GM12878 (cell line): ENCODE results near the gene HSD3B1. TPM values are rescaled to one million over a fixed set of nuclear protein-coding genes. Genes with fewer than 3 reads are reported as not detected.
A peak's percentile ranks its signal among the peaks of the same experiment; 100 is the strongest.

Source experiments
- ATAC-seq: fragments of 200-7000 bp; cut with Tn5 transposase; 3 replicates; pipeline ENCODE4 v1.9.1; 2020; ENCODE audit warnings: mild to moderate bottlenecking, moderate library complexity
- BruUV-seq: library from RNA; stranded (reverse); fragments of 400-500 nt; replicated peaks from 2 replicates; lab custom pipeline; 2021; lab: Mats Ljungman, UMichigan
- CTCF ChIA-PET: fragments of 300-600 bp; sonication (Branson Sonifier 250); formaldehyde crosslinking; extraction: SDS; loops from one replicate; lab custom pipeline; 2021; ENCODE audit warnings: inconsistent platforms; lab: Yijun Ruan, JAX
- POLR2A ChIA-PET: fragments of 350-600 bp; formaldehyde crosslinking; extraction: SDS; loops from one replicate; lab custom pipeline; 2021; ENCODE audit warnings: inconsistent platforms; lab: Charles Lee
- RAD21 ChIA-PET: fragments of 300-600 bp; sonication (Branson Sonifier 250); formaldehyde crosslinking; loops from one replicate; lab custom pipeline; 2023; ENCODE audit warnings: antibody characterized with exemption; ENCODE audit not compliant: unreplicated experiment; lab: Charles Lee
- SMC1A ChIA-PET: fragments of 300-600 bp; sonication (Branson Sonifier 250); formaldehyde crosslinking; loops from one replicate; lab custom pipeline; 2023; ENCODE audit not compliant: unreplicated experiment, uncharacterized antibody; lab: Charles Lee
- DNase-seq: peaks from one replicate; pipeline ENCODE4 v3.0.0-alpha.2; 2011; ENCODE audit warnings: low read depth, low spot score
- FAIRE-seq: peaks from 3 replicates; lab custom pipeline; 2011; peaks lifted over from hg19 to GRCh38; lab: Jason Lieb, UNC
- H2AFZ ChIP-seq: 2 replicates; pipeline ENCODE4 v1.6.0; 2011; ENCODE audit warnings: low read depth, low read length, control low read depth; ENCODE audit not compliant: control insufficient read depth
- H3K27ac ChIP-seq: 2 replicates; pipeline ENCODE4 v1.5.1; 2011; ENCODE audit warnings: control low read depth; ENCODE audit not compliant: control insufficient read depth, insufficient read depth
- H3K27me3 ChIP-seq, 2 experiments: replicated peaks in 1 of 2; 2 replicates each; pipeline versions ENCODE4 v1.6.0 to v1.6.1; 2011; ENCODE audit warnings: low read length in 1 of 2; ENCODE audit not compliant: control insufficient read depth in 2 of 2, insufficient read depth in 2 of 2
- H3K36me3 ChIP-seq, 2 experiments: 2 replicates each; pipeline ENCODE4 v1.5.1; 2011; ENCODE audit warnings: low read length in 1 of 2; ENCODE audit not compliant: control insufficient read depth in 2 of 2, insufficient read depth in 2 of 2
- H3K4me1 ChIP-seq: 2 replicates; pipeline ENCODE4 v1.6.1; 2011; ENCODE audit warnings: mild to moderate bottlenecking, low read length, moderate library complexity, mixed read lengths; ENCODE audit not compliant: control insufficient read depth, insufficient read depth
- H3K4me2 ChIP-seq: 2 replicates; pipeline ENCODE4 v1.6.0; 2011; ENCODE audit warnings: control low read depth; ENCODE audit not compliant: control insufficient read depth, insufficient read depth
- H3K4me3 ChIP-seq: fragments of 200-600 bp; sonication (generic); 2 replicates; pipeline ENCODE4 v1.5.1; 2016
- H3K79me2 ChIP-seq: 2 replicates; pipeline ENCODE4 v1.6.0; 2011; ENCODE audit warnings: low read length; ENCODE audit not compliant: control insufficient read depth, insufficient read depth
- H3K9ac ChIP-seq: 2 replicates; pipeline ENCODE4 v1.8.0; 2011; ENCODE audit warnings: low read length, control low read depth, mixed read lengths; ENCODE audit not compliant: control insufficient read depth, insufficient read depth
- H3K9me3 ChIP-seq: replicated peaks from 3 replicates; pipeline ENCODE4 v1.5.1; 2011; ENCODE audit warnings: mild to moderate bottlenecking, low read length; ENCODE audit not compliant: control insufficient read depth, insufficient read depth
- H4K20me1 ChIP-seq: 2 replicates; pipeline ENCODE4 v1.6.0; 2011; ENCODE audit not compliant: control insufficient read depth, insufficient read depth
- ATF7 ChIP-seq: fragments of 450-650 bp; IDR thresholded peaks from 2 replicates; pipeline ENCODE4 v1.6.1; 2016; ENCODE audit warnings: low read depth, mild to moderate bottlenecking
- BHLHE40 ChIP-seq, 2 experiments: fragments of 450-650 bp in 1 of 2; IDR thresholded peaks; 2 replicates each; pipeline ENCODE4 v1.6.1; 2011 to 2017; ENCODE audit warnings: low read depth in 2 of 2, borderline replicate concordance in 1 of 2, improper control_type of control experiment in 1 of 2, low read length in 1 of 2, mild to moderate bottlenecking in 1 of 2
- CTCF ChIP-seq, 3 experiments: IDR thresholded peaks in 2 of 3; conservative IDR thresholded peaks in 1 of 3; 2 replicates each; pipeline ENCODE4 v1.5.1; 2011; ENCODE audit warnings: low read depth in 3 of 3, low read length in 3 of 3, mild to moderate bottlenecking in 3 of 3, control low read depth in 2 of 3, moderate library complexity in 2 of 3, inconsistent platforms in 1 of 3, mixed read lengths in 1 of 3; ENCODE audit not compliant: control insufficient read depth in 2 of 3, insufficient read depth in 1 of 3; ENCODE audit errors: extremely low read depth in 1 of 3
- IRF4 ChIP-seq: IDR thresholded peaks from 2 replicates; pipeline ENCODE4 v1.6.1; 2011; ENCODE audit warnings: low read depth, low read length
- JUND ChIP-seq: IDR thresholded peaks from 2 replicates; pipeline ENCODE4 v1.6.1; 2012; ENCODE audit warnings: low read depth, mild to moderate bottlenecking, low read length, improper control_type of control experiment, moderate library complexity
- RAD21 ChIP-seq: IDR thresholded peaks from 2 replicates; pipeline ENCODE4 v1.6.1; 2011; ENCODE audit warnings: mild to moderate bottlenecking, low read depth, low read length, moderate library complexity; ENCODE audit not compliant: insufficient read depth
- SMC3 ChIP-seq: IDR thresholded peaks from 2 replicates; pipeline ENCODE4 v1.6.1; 2011; ENCODE audit warnings: low read length, improper control_type of control experiment, borderline replicate concordance
- SRF ChIP-seq, 2 experiments: IDR thresholded peaks; 2 replicates each; pipeline ENCODE4 v1.6.1; 2011; ENCODE audit warnings: low read depth in 2 of 2, low read length in 2 of 2, mild to moderate bottlenecking in 1 of 2, moderate library complexity in 1 of 2
- TBL1XR1 ChIP-seq: IDR thresholded peaks from 2 replicates; pipeline ENCODE4 v1.6.1; 2012; ENCODE audit warnings: low read depth, low read length, improper control_type of control experiment
- ZNF622 ChIP-seq: fragments of 450-650 bp; IDR thresholded peaks from 2 replicates; pipeline ENCODE4 v1.6.1; 2017; ENCODE audit warnings: mild to moderate bottlenecking, inconsistent platforms
- WGBS: methylation state at CpG from one replicate; pipeline ENCODE4 v1.1.6; 2016; ENCODE audit warnings: low lambda C conversion rate; ENCODE audit not compliant: insufficient replicate concordance, insufficient coverage; ENCODE audit errors: missing lambda C conversion rate; 5-methylcytosine and 5-hydroxymethylcytosine counted together
- in situ Hi-C: fragments of 300-500 bp; cut with MboI; formaldehyde crosslinking; loops from 9 replicates; pipeline ENCODE4 v1.14.3; 2018; ENCODE audit warnings: mixed read lengths
- intact Hi-C: fragments of 100-400 bp; cut with micrococcal nuclease; formaldehyde crosslinking; loops from one replicate; pipeline ENCODE4 v1.14.2; 2022; ENCODE audit not compliant: unreplicated experiment
- polyA plus RNA-seq, 11 experiments: library from polyadenylated mRNA; depleted of rRNA in 4 of 11; unstranded in 6 of 11; stranded (reverse) in 5 of 11; fragments of >200 nt; fragmentation: Nextera tagmentation in 4 of 11; fragmentation: Illumina TruSeq in 1 of 11; extraction: Ambion mirVana in 4 of 11; extraction: Trizol in 1 of 11; gene quantifications; 1 replicate in 1 of 11; 2 replicates in 10 of 11; pipeline versions ENCODE4 v1.2.1 to v1.2.3, GENCODE V29; 2011 to 2016; ENCODE audit warnings: inconsistent platforms in 2 of 11, missing spikeins in 2 of 11, low read depth in 1 of 11
- total RNA-seq, 4 experiments: library from RNA; depleted of rRNA in 3 of 4; stranded (reverse); fragments of >200 nt in 3 of 4; fragmentation: Illumina TruSeq in 1 of 4; extraction: Trizol in 1 of 4; gene quantifications; 2 replicates each; pipeline versions ENCODE4 v1.2.1 to v1.2.3, GENCODE V29; 2013 to 2021
- TF ChIP-seq, protein P1 (sequence below): IDR thresholded peaks from 2 replicates; pipeline ENCODE4 v1.6.1; 2011; ENCODE audit warnings: low read depth, mild to moderate bottlenecking, low read length, moderate library complexity, borderline replicate concordance; ENCODE audit errors: extremely low read depth

Gene HSD3B1
- total and polyA plus RNA-seq, 10 of the 15 experiments (the other 5 are each of a cell fraction or from before 2014, with no cell fraction given), result not detected

DNA sequence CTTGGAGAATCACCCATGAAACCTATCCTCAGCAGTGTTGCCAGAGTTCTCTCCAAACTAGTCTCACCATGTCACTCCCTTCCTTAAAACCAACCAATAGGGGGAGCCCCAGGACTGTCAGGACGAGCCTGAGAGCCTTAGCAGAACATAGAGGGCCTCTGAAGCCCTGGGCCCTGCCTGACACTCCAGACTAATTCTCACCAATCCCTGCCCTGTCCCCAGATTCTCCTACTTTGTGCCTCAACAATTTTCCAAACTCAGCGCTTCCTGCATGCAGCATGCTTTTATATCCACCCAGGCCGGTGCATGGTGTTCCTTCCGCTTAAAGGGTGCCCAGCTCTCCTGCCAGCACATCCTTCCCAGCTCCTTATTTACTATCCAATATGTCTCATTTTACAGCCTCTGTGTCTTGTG, 42.7 kb downstream of the HSD3B1 start:
- Histone ChIP-seq H3K27me3 (no peaks in the 10 kb centered on the region; a peak in 2 of 4 replicates), H3K27ac (no peak overlapping the region), H3K79me2 (no peaks in the 10 kb centered on the region), H4K20me1 (no peaks in the 10 kb centered on the region), H3K4me3 (no peak overlapping the region), H3K4me2 (no peak overlapping the region), H2AFZ (no peak overlapping the region), H3K4me1 (no peaks in the 10 kb centered on the region), H3K9me3 (no peaks in the 10 kb centered on the region), H3K9ac (no peak overlapping the region), H3K36me3 (no peaks in the 10 kb centered on the region)
- FAIRE-seq (peak; percentile 7), DNase-seq (no peak), ATAC-seq (peak; percentile 96)
- ChIA-PET POLR2A (no interaction called here), CTCF (interaction anchor here (1.0 to 1.9 kb wide), 3 partner anchors 62 to 125 kb away, joined by 3 to 7 read pairs (median 4); no protein-coding TSS in a partner anchor), RAD21 (no interaction called here), SMC1A (no interaction called here)
- peak; percentile 37; the same call in 1 of the 2 replicates for TF ChIP-seq SMC3
- TF ChIP-seq CTCF (IDR thresholded peaks at IDR 0.05 in 2 of 3, conservative IDR thresholded peaks at IDR 0.05 in 1 of 3; ENCODE audit: control insufficient read depth in 2 of 3, extremely low read depth in 1 of 3, insufficient read depth in 1 of 3, low read depth in 3 of 3, low read length in 3 of 3), result peak; percentile 48 to 70 (median 61)
- TF ChIP-seq JUND, result no peak
- TF ChIP-seq, protein P1, sequence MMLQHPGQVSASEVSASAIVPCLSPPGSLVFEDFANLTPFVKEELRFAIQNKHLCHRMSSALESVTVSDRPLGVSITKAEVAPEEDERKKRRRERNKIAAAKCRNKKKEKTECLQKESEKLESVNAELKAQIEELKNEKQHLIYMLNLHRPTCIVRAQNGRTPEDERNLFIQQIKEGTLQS, result no peak
- TF ChIP-seq SRF (IDR thresholded peaks at IDR 0.05; ENCODE audit: low read depth in 2 of 2, low read length in 2 of 2), result no peak
- TF ChIP-seq ZNF622, result no peak
- TF ChIP-seq TBL1XR1, result no peak
- TF ChIP-seq BHLHE40 (IDR thresholded peaks at IDR 0.05; ENCODE audit: borderline replicate concordance in 1 of 2, low read depth in 2 of 2, low read length in 1 of 2), result no peak
- TF ChIP-seq RAD21, result peak; percentile 69
- no peak for TF ChIP-seq IRF4
- no peak for TF ChIP-seq ATF7
- WGBS, result 63% methylated on average over 4 of the region's 4 CpGs
- in situ Hi-C loops, result no loop called here
- no TSS peak for BruUV-seq
- intact Hi-C loops, result loop anchor here (1.0 to 5.0 kb wide), 3 partner anchors 61 to 177 kb away; no protein-coding TSS in a partner anchor
